Adrenal gland (tissue), 12 donors: ENCODE results near the gene PRR14L. TPM values are rescaled to one million over a fixed set of nuclear protein-coding genes. Genes with fewer than 3 reads are reported as not detected.
A peak's percentile ranks its signal among the peaks of the same experiment; 100 is the strongest.

Experiments used
- DNase-seq, 7 donors: peaks; one replicate each; pipeline ENCODE4 v3.0.0-alpha.2; 2019 to 2020
- H3K27ac ChIP-seq, 5 donors: fragments of 200-600 bp; sonication (generic) in 4 of 5; 1 replicate in 3 of 5; 2 replicates in 2 of 5; pipeline versions ENCODE4 v1.5.1 to v1.8.0; 2016 to 2020; ENCODE audit warnings: mild to moderate bottlenecking in 1 of 5
- H3K27me3 ChIP-seq: fragments of 200-600 bp; 2 replicates; pipeline ENCODE4 v1.8.0; 2021
- H3K36me3 ChIP-seq, 2 donors: fragments of 200-600 bp; replicated peaks in 1 of 2; 1 replicate in 1 of 2; 2 replicates in 1 of 2; pipeline versions ENCODE4 v1.5.1 to v1.8.0; 2018 to 2022
- H3K4me1 ChIP-seq, 2 donors: fragments of 200-600 bp; replicated peaks in 1 of 2; 1 replicate in 1 of 2; 2 replicates in 1 of 2; pipeline versions ENCODE4 v1.5.1 to v1.8.0; 2018 to 2021
- H3K4me3 ChIP-seq, 4 donors: fragments of 200-600 bp; sonication (generic) in 3 of 4; one replicate each; pipeline ENCODE4 v1.5.1; 2016 to 2018
- H3K9me3 ChIP-seq, 3 donors: fragments of 200-600 bp; sonication (generic) in 1 of 3; replicated peaks in 1 of 3; 1 replicate in 2 of 3; 2 replicates in 1 of 3; pipeline versions ENCODE4 v1.5.1 to v1.8.0; 2016 to 2021
- POLR2A ChIP-seq, 2 donors: fragments of 450-650 bp; IDR thresholded peaks; one replicate each; pipeline ENCODE4 v1.6.1; 2017; ENCODE audit warnings: antibody characterized with exemption in 2 of 2, mild to moderate bottlenecking in 2 of 2, moderate library complexity in 1 of 2
- WGBS, 4 donors: extraction: QIAGEN DNeasy Blood & Tissue Kit in 2 of 4; methylation state at CpG; one replicate each; pipeline versions ENCODE4 v1.1.5 to v1.1.7; 2013 to 2017; 5-methylcytosine and 5-hydroxymethylcytosine counted together
- intact Hi-C, 2 donors: fragments of 100-400 bp; cut with DNase I; formaldehyde crosslinking; loops; one replicate each; pipeline versions ENCODE4 v1.14.1 to v1.15.0; 2022 to 2023
- polyA plus RNA-seq, 3 donors: library from polyadenylated mRNA; stranded (reverse); fragments of 200-250 nt in 2 of 3; fragments of 350-450 nt in 1 of 3; fragmentation: Illumina TruSeq in 1 of 3; extraction: RNeasy Lipid Tissue Mini Kit (QIAGEN cat#74804) in 1 of 3; gene quantifications; one replicate each; pipeline ENCODE4 v1.2.3, GENCODE V29; 2013 to 2014
- total RNA-seq, 9 donors: library from RNA; depleted of rRNA in 4 of 9; stranded (reverse); fragments of >200 nt in 4 of 9; fragments of 120-200 nt in 1 of 9; fragmentation: NEBNext Ultra II Directional in 1 of 9; extraction: Animal tissue kit (Norgen Biotek cat#: 25700) in 1 of 9; gene quantifications; one replicate each; pipeline versions ENCODE4 v1.1.0 to v1.2.4, GENCODE V29; 2013 to 2023
- TF ChIP-seq, protein P1 (sequence below), 6 experiments: fragments of 450-650 bp in 4 of 6; fragments of 200-600 bp in 2 of 6; sonication (generic) in 1 of 6; IDR thresholded peaks; 1 replicate in 5 of 6; 2 replicates in 1 of 6; pipeline versions ENCODE4 v1.5.1 to v1.8.0; 2016 to 2021; ENCODE audit warnings: antibody characterized with exemption in 6 of 6, mild to moderate bottlenecking in 2 of 6, moderate library complexity in 1 of 6
- donor health status: healthy with polysubstance abuse.
- donor health status: Bipolar disorder and iron deficiency.
- donor health status: DM: yes; HTN: yes; CAD: no.
- donor health status: DM: no; HTN: no; CAD: no.
- donor health status: DM: no; HTN: no; CAD: no.
- donor health status: DM: yes; HTN: yes; CAD: no.

PRR14L gene
- total and polyA plus RNA-seq, 12 donors: 6.8 to 53.6 (median 23.1) TPM

DNA sequence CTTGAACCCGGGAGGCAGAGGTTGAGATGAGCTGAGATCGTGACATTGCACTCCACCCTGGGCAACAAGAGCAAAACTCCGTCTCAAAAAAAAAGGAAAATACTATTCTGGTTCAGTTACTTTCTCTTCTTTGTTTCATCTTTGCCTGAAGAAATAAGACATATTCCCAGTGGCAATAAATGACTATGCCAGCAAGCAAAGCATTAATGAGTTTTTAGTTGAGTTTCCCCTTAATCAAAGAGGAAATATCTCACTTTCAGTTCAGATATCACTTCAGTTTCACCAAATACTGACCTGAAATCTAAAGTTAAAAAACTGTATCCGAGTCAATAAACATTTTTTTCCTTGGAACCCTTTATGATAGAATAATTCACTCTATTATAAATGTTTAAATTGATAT is 98.3 kb downstream of the PRR14L start:
- intact Hi-C loops: no loop called here
- Histone ChIP-seq H3K27me3 (no peaks in the 10 kb centered on the region), H3K9me3 (no peaks in the 10 kb centered on the region), H3K4me3 (no peak overlapping the region), H3K27ac (peak overlapping the region in 1 of 5 donors; percentile 64), H3K4me1 (peaks cover 10 to 16% of the 10 kb centered on the region in 2 donors), H3K36me3 (peaks cover 0 to 3% of the 10 kb centered on the region in 2 donors)
- TF ChIP-seq POLR2A (IDR thresholded peaks at IDR 0.05): no peak
- TF ChIP-seq, protein P1, sequence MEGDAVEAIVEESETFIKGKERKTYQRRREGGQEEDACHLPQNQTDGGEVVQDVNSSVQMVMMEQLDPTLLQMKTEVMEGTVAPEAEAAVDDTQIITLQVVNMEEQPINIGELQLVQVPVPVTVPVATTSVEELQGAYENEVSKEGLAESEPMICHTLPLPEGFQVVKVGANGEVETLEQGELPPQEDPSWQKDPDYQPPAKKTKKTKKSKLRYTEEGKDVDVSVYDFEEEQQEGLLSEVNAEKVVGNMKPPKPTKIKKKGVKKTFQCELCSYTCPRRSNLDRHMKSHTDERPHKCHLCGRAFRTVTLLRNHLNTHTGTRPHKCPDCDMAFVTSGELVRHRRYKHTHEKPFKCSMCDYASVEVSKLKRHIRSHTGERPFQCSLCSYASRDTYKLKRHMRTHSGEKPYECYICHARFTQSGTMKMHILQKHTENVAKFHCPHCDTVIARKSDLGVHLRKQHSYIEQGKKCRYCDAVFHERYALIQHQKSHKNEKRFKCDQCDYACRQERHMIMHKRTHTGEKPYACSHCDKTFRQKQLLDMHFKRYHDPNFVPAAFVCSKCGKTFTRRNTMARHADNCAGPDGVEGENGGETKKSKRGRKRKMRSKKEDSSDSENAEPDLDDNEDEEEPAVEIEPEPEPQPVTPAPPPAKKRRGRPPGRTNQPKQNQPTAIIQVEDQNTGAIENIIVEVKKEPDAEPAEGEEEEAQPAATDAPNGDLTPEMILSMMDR (IDR thresholded peaks at IDR 0.05): no peak
- no peak for DNase-seq
- 87 to 92% (median 89%) methylated on average over 4 of the region's 4 CpGs for WGBS, 4 donors

DNA sequence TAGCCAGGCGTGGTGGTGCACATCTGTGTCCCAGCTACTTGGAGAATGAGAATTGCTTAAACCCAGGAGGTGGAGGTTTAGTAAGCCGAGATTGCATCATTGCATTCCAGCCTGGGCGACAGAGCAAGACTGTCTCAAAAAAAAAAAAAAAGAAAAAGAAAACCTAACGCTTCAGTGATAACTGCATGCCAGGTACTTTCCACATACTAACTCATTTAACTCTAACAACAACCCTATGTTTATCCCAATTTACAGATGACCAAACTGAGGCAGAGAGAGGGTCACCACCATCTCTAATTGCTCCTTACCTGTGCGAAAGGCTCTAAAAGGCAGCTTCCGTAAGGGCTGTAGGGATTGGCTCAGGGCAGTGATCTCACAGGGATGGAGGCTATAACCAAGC is 99.5 kb downstream of the PRR14L start:
- peak in 6 of 7 donors; percentile 67 to 77 (median 70) for DNase-seq
- Histone ChIP-seq H3K4me1 (peaks cover 21 to 22% of the 10 kb centered on the region in 2 donors), H3K27me3 (no peaks in the 10 kb centered on the region), H3K27ac (peak overlapping the region in 4 of 5 donors; percentile 52 to 73 (median 61)), H3K9me3 (no peaks in the 10 kb centered on the region), H3K36me3 (peaks cover 0 to 3% of the 10 kb centered on the region in 2 donors), H3K4me3 (no peak overlapping the region)
- 54 to 60% (median 57%) methylated on average over 6 of the region's 6 CpGs for WGBS, 4 donors
- TF ChIP-seq, protein P1 (IDR thresholded peaks at IDR 0.05): no peak
- no peak for TF ChIP-seq POLR2A (IDR thresholded peaks at IDR 0.05)
- intact Hi-C loops: no loop called here

DNA sequence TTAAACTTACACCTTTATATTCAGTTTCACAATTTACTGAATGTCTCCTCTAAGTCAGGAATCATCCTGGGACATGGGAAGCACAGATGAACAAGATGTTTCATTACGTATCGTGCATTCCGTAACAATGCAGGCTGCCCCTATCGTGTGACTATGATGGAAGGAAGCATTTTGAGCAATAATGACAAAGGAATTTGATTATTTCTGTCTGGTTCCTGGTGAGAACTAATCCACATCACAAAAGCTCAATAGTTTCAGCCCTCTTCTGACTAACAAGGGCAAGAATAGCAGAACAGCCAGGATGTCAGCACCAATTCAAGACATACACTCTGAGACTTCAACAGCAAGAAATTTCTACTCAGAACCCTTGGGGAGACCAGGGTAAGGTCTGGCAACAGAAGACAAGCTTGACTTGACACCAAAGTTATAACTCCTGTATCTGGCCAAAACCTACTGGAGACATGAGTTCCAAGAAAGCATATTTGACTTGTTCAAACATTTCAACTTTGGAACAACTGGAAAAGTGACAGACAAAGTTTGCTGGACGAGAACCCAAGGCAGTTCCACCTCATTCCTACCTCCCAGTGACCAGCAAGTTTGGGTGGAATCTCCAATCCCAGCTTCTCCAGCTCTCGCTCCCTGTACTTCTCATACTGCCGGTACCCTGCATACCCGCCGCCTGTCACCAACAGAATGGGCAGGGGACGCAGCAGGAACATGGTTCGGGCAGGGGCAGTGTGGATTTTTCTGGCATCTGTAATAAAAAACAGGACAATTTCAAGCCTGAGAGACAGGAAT is 102.2 kb downstream of the PRR14L start:
- Histone ChIP-seq H3K36me3 (peaks cover 0 to 3% of the 10 kb centered on the region in 2 donors), H3K4me3 (no peak overlapping the region), H3K27ac (peak overlapping the region in 3 of 5 donors; percentile 78 to 87 (median 85)), H3K9me3 (no peaks in the 10 kb centered on the region), H3K27me3 (no peaks in the 10 kb centered on the region), H3K4me1 (peaks cover 16 to 21% of the 10 kb centered on the region in 2 donors)
- WGBS, 4 donors: 88 to 97% (median 89%) methylated on average over 11 of the region's 11 CpGs
- intact Hi-C loops: no loop called here
- no peak for DNase-seq
- no peak for TF ChIP-seq POLR2A (IDR thresholded peaks at IDR 0.05)
- TF ChIP-seq, protein P1 (IDR thresholded peaks at IDR 0.05): no peak

DNA sequence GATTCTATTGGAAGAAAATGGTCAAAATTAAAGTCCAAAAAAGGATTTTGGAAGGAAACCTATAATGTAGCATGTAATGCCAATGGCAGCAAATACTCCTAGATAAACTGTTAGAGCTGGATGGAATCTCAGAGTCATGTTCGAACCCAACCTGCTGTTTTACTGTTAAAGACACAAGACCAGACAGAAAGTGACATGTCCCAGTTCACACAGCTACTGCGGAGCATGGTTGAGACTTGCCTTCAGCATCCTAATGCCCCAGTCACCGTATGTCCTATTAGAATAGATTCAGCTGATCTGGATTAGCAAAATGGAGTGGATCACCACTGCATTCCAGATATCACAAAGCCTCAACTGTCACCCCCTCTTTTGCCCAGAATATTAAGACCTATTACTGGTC is 102.9 kb downstream of the PRR14L start:
- Histone ChIP-seq H3K36me3 (peaks cover 0 to 3% of the 10 kb centered on the region in 2 donors), H3K4me3 (no peak overlapping the region), H3K4me1 (peaks cover 16 to 21% of the 10 kb centered on the region in 2 donors), H3K9me3 (no peaks in the 10 kb centered on the region), H3K27ac (peak overlapping the region; percentile 34 to 87 (median 78)), H3K27me3 (no peaks in the 10 kb centered on the region)
- DNase-seq: no peak
- no peak for TF ChIP-seq POLR2A (IDR thresholded peaks at IDR 0.05)
- TF ChIP-seq, protein P1 (IDR thresholded peaks at IDR 0.05): no peak
- 94 to 100% (median 96%) methylated on average over 3 of the region's 3 CpGs for WGBS, 4 donors
- intact Hi-C loops: no loop called here
